Measurements from ENCODE around the gene BTG1.

The BTG1 gene

DNA sequence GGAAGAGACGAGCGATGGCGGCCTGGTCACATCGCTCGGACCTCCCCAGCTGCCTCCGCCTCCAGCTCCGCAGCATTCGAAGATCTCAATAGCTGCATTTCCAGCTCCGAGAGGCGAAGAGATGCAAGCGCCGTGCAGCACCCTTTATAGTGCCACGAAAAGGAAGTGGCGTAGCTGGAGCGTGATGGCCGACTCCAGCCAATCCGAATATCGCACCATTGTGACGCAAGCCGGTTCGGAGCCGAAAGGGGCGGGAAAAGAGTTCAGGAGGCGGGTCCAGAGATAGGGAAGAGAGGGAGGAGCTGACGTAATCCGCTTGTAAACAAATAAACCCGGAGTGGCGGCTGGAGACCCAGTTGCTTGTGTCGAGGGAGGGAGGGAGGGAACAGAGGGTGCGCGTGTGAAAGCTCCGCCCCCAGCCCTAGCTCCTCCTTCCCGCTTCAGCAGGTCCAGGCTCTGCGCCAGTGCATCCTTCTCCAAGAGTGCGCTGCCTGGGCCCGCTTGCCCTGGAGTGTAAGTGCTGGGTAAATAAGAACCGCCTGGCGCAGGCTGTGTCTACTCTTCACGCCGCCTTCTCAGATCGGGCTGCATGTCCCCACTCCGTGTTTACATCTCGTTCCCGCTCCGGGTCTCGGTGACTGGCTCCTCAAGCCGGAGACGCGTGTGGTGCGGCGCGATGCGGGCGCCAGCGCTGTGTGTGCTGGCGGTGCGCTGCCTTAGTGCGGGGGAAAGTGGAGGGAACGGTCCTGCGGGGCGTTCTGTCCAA lies at the start of gene BTG1:
TSS of gene BTG1 (minus strand) at position 116 of the 766 bp plus-strand sequence. CDS start 311 bp downstream, outside the sequence.
- DNase-seq (ENCODE audit: insufficient read length, low spot score) (peak; percentile 92), FAIRE-seq (peak; percentile 96)

DNA sequence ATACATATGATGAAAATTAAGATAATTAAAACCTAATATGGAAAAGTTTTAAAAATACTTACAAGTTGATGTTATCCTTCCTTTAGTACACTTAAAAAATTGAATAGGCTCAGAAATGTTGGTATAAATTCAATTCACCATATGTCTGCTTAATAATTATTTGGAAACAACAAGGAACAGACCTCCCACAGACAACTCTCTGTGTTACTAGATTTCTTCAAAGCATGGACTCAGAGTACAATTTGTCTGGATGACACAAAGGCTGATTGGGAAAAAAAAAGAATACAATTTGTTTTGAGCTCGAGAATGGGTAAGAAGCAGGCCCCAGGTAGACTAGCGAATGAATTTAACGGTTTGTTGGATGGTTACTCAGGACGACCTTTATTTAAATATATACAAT lies 48.9 kb upstream of the BTG1 start:
- DNase-seq (ENCODE audit: insufficient read length, low spot score) = no peak
- FAIRE-seq = no peak

GRCh38 chr12:92193846-92194245 lies 48.2 kb upstream of the BTG1 start:
- FAIRE-seq = no peak
- DNase-seq (ENCODE audit: insufficient read length, low spot score) = no peak

GRCh38 chr12:92193063-92193462 lies 47.4 kb upstream of the BTG1 start:
- no peak for FAIRE-seq
- no peak for DNase-seq (ENCODE audit: insufficient read length, low spot score)

DNA sequence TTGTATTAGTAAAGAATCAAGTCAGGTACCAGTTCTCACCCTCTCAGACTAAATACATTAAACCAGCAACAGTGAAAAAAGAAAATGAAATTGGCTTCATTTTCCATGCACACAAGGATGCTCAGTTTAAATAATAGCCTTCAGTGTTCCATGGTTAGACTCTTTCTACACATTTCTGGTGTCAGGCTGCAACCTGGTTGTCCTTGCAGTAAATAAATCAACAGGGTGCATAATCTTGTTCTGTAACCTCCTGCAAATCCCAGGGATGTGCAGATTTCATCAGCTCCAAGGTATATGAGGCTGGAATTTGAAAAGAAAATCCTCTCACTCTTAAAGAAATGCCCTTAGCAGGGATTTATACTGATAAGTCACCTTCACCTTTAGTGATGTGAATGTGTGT lies 46.7 kb upstream of the BTG1 start:
- no peak for DNase-seq (ENCODE audit: insufficient read length, low spot score)
- no peak for FAIRE-seq

DNA sequence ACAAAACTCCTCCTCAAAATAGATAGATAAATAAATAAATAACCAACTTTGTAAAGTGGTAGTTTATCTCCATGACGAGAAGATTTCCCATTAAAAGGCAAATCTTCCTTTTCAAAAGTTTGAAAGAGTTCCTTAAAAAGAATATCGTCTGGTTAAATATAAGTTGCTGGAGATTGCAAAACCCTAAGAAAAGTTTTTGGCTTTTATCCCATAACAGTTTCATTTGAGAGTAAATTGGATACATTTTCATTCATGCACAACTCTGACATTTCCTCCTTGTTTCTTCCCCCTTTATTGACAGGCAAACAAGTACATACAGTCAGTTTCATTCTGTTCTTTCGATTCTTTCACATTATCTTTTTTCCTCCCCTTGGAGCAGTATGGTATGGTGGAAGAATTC lies 45.4 kb upstream of the BTG1 start:
- FAIRE-seq = no peak
- no peak for DNase-seq (ENCODE audit: insufficient read length, low spot score)

DNA sequence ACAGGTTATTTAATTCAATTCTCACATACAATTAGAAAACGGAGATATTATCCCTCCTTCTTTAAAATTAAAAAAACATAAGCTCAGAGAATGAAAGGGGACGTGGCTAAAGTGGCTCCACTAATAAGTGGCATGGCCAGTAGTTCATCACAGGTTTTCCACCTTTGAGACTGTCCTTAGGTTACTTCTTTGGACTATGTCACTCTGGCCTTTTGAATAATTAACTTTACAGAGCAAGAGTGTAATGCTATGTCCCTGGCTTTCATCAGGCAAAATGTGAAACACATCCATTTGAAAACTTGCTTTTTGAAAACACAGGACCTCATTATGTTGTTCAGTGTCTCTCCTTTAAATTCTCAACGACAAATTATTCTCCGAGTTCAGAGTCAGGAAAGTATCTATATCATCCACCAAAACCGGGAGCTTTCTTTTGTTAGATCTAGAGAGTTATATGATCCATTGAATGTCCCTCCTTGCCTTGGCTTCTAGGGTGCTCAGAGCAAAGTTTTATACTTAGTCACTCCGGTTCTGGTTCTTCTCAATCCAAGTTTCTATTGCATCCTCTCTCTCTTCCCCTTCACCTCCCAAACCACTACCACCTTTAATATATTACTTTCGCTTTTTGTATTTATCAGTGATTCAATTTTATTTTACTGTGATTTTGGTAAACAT lies 43.0 kb upstream of the BTG1 start:
- FAIRE-seq (no peak), DNase-seq (ENCODE audit: insufficient read length, low spot score) (no peak)

DNA sequence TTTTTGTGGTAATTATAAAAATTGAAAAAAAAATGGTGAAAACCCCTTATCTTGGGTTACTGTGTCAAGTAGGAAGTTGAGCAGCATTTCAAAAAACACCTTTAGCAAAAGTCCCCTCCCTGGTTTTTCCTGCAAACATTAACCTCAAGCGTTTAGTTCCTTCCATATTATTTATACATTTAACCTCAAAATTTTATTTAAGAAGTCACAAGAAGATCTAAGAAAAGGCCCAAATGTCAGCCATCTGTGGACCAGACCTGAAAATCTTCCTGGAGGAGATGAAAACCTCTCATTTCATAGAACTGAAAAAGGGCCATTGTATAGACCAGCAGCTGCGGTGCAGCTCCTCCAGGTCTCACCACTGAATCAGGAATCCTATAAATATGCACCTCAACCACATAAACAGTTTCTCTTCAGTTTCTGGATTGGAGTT lies 40.4 kb upstream of the BTG1 start:
- DNase-seq (ENCODE audit: insufficient read length, low spot score) = no peak
- no peak for FAIRE-seq

- no peak for DNase-seq (ENCODE audit: insufficient read length, low spot score)
- FAIRE-seq = no peak
These were observed 39.4 kb upstream of the BTG1 start for GRCh38 chr12:92185052-92185451.

- no peak for FAIRE-seq
- no peak for DNase-seq (ENCODE audit: insufficient read length, low spot score)
These were observed 37.9 kb upstream of the BTG1 start for GRCh38 chr12:92183575-92183974.

DNA sequence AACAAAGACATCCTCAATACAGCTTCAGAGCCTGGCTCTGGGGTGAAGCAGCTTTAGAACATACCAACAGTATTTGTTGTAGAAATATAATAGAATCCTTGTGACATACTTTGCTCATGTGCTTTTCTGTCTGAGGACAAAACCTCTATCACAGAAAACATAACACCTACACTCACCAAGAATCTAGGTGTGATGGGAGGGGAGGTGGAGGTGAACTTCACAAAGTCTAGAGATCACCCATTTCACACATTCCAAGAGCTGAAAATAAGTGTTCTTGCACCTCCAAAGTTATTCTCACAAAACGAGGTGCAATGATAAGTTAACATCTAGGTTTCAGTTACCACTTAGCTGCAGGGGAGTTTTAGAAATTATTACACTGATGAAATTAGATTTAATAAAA lies 32.7 kb upstream of the BTG1 start:
- FAIRE-seq = no peak
- no peak for DNase-seq (ENCODE audit: insufficient read length, low spot score)

DNA sequence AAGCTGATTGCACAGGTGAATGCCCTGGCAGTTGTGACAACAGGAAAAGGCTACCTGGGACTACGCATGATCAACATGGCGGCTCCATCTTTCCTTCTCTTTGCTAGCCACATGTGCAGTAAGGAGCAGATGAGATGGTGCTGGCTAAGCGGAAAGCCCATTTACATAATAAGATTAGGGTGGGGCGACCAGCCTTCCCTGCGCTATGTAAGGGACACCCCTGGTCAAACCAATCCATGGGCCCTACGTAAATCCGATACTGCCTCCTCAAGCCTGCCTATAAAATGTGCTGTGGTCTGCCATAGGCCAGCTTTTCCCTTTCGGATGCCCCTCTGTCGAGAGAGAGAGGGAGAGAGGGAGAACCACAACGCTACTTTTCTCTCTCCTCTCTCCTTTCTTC lies 31.0 kb upstream of the BTG1 start:
- no peak for DNase-seq (ENCODE audit: insufficient read length, low spot score)
- FAIRE-seq = no peak

GRCh38 chr12:92175961-92176360 lies 30.3 kb upstream of the BTG1 start:
- DNase-seq (ENCODE audit: insufficient read length, low spot score) = no peak
- FAIRE-seq = no peak

DNA sequence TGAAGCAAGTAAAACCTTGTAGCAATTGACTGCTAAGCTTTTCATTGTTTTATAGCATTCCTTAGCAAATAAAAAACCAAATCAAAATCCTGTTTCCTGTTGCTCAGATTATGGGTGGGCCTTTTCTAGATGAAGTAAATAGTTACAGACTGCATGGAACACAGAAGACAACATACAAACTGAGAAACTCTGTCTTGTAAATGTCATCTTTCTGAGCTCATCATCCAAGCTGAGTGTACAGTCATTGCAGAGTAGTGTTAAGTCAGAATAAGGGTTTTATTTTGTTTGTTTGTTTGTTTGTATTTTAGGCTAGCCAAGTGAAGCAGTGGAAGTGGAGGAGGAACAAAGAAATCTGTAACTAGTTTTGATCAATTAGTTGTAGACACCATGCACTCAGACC lies 24.4 kb upstream of the BTG1 start:
- DNase-seq (ENCODE audit: insufficient read length, low spot score) = no peak
- no peak for FAIRE-seq

DNA sequence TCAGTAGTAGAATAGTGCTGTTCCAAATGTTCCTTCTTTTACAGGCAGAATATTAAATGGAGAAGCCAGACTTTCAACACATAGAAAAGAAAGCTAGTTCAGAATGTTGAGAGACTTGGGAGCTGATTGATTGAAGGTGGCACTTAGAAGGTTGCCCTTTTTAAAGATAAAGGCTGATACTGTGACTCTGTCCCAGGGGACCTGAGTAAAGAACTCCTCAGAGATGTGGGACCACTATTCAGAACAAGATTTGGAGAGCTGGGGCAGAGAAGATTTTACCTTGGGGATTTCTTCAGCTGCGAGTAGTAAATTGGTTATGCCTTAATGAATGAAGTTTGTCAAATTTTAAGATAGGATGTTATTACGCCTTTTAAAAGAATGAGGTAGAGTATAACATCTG lies 21.4 kb upstream of the BTG1 start:
- FAIRE-seq (no peak), DNase-seq (ENCODE audit: insufficient read length, low spot score) (no peak)

- FAIRE-seq (no peak), DNase-seq (ENCODE audit: insufficient read length, low spot score) (no peak)
These were observed 19.1 kb upstream of the BTG1 start for GRCh38 chr12:92164712-92165111.

- no peak for FAIRE-seq
- DNase-seq (ENCODE audit: insufficient read length, low spot score) = no peak
These were observed 16.4 kb upstream of the BTG1 start for GRCh38 chr12:92162079-92162478.

DNA sequence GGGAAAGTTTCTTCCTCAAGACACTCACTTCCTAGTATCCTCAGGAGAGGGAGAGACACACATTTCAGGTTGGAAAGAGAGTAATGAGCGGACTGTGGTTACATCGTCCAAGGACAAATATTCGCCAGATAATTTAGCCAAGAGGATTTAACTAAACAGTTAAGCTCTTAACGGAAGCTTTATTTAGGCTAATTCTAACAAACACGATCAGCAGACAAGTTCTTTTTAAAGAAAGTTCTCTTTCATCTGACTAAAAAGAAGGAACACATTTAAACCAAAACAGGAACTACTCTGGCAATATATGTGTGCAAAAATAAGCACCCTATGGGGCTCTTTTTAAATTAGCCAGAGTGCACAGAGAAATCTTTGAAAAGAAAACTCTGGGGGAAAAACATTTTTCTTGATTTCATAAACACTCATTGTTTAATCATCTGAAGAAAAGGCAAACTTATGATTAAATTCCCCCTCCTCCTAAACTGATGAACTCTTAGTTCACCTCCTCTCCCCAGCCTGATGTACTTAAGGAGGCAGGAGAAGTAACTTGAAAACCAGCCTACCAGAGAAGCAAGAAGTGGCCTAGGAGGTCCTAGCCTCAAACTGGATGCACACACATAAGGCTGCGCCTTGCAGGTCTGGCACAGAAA lies 13.3 kb upstream of the BTG1 start:
- no peak for FAIRE-seq
- no peak for DNase-seq (ENCODE audit: insufficient read length, low spot score)

GRCh38 chr12:92156704-92157395 lies 11.2 kb upstream of the BTG1 start:
- DNase-seq (ENCODE audit: insufficient read length, low spot score) = no peak
- no peak for FAIRE-seq

DNA sequence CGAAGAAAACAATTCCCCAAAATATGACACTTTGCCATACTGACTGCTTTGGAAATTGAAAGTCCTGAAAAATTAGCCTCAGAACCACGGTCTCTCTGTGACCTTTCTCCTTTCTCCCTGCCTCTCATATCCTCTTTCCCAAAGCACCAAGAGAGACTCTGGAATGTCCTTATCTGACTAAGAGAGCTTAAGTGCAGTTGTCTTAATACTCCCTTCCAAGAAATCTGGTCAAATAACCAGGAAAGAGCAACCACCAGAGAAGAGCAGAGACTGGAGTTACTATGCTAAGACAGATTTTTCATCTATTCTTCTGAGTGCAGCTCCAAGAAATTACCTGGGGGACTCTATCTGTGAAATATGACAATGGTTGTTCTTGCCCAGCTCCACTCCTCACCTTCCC lies 10.5 kb upstream of the BTG1 start:
- FAIRE-seq (no peak), DNase-seq (ENCODE audit: insufficient read length, low spot score) (no peak)

DNA sequence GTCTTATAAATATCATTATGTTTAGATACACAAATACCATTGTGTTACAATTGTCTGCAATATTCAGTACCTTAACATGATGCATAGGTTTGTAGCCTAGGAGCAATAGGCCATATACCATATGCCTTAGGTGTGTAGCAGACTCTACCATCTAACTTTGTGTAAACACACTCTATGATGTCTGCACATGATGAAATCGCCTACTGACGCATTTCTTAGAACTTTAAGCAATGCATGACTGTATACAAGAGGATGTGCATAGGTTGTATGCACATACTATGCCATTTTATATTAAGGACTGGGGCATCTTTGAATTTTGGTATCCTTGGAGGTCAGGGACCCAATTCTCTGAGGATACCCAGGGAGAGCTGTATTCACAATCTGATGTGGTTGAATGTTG lies 10.1 kb upstream of the BTG1 start:
- no peak for DNase-seq (ENCODE audit: insufficient read length, low spot score)
- no peak for FAIRE-seq

Data from HTR-8/SVneo (cell line).